Peyer's patch (tissue), 4 donors: ENCODE measurements around the gene TSPAN12. TPM values are rescaled to one million over a fixed set of nuclear protein-coding genes. Genes with fewer than 3 reads are reported as not detected.
A peak's percentile ranks its signal among the peaks of the same experiment; 100 is the strongest.

Experiments
- DNase-seq, 3 donors: peaks; one replicate each; pipeline ENCODE4 v3.0.0-alpha.2; 2017 to 2019
- H3K27ac ChIP-seq, 4 donors: fragments of 200-600 bp; sonication (generic); one replicate each; pipeline ENCODE4 v1.5.1; 2016 to 2019
- H3K27me3 ChIP-seq, 2 donors: fragments of 200-600 bp; sonication (generic); one replicate each; pipeline ENCODE4 v1.5.1; 2019
- H3K36me3 ChIP-seq, 3 donors: fragments of 200-600 bp; sonication (generic); one replicate each; pipeline ENCODE4 v1.5.1; 2016 to 2019
- H3K4me1 ChIP-seq, 4 donors: fragments of 200-600 bp; sonication (generic); one replicate each; pipeline ENCODE4 v1.5.1; 2016 to 2019
- H3K4me3 ChIP-seq, 4 donors: fragments of 200-600 bp; sonication (generic); 1 replicate in 3 of 4; 2 replicates in 1 of 4; pipeline ENCODE4 v1.5.1; 2016 to 2019; ENCODE audit warnings: mild to moderate bottlenecking in 1 of 4
- H3K9me3 ChIP-seq, 4 donors: fragments of 200-600 bp; sonication (generic); one replicate each; pipeline ENCODE4 v1.5.1; 2016 to 2019; ENCODE audit warnings: mild to moderate bottlenecking in 1 of 4
- CTCF ChIP-seq, 6 experiments: fragments of 450-650 bp in 4 of 6; fragments of 200-600 bp in 2 of 6; sonication (generic) in 1 of 6; IDR thresholded peaks; one replicate each; pipeline ENCODE4 v1.5.1; 2017 to 2019; ENCODE audit warnings: antibody characterized with exemption in 6 of 6, mild to moderate bottlenecking in 3 of 6, moderate library complexity in 1 of 6
- POLR2A ChIP-seq, 2 donors: fragments of 450-650 bp; IDR thresholded peaks; one replicate each; pipeline ENCODE4 v1.5.1; 2017; ENCODE audit warnings: antibody characterized with exemption in 2 of 2, mild to moderate bottlenecking in 2 of 2, moderate library complexity in 2 of 2
- total RNA-seq, 4 donors: library from RNA; depleted of rRNA; stranded (reverse); fragments of >200 nt; gene quantifications; one replicate each; pipeline ENCODE4 v1.1.0, GENCODE V29; 2016

Gene TSPAN12
- total RNA-seq, 4 donors from 2014 or later: 13.2 to 103 (median 84.6) TPM

- no peak for TF ChIP-seq POLR2A (IDR thresholded peaks at IDR 0.05)
- no peaks in the 10 kb centered on the region for H3K9me3 ChIP-seq
- no peaks in the 10 kb centered on the region for H3K4me1 ChIP-seq
- no peak overlapping the region for H3K27ac ChIP-seq
- H3K27me3 ChIP-seq: no peaks in the 10 kb centered on the region
- H3K36me3 ChIP-seq: no peaks in the 10 kb centered on the region
- no peak for DNase-seq
- no peak overlapping the region for H3K4me3 ChIP-seq
Measured at GRCh38 chr7:120865191-120865981, 7.4 kb upstream of the TSPAN12 start.

GRCh38 chr7:120864141-120864900, 6.4 kb upstream of the TSPAN12 start:
- H3K27me3 ChIP-seq: no peaks in the 10 kb centered on the region
- H3K36me3 ChIP-seq: no peaks in the 10 kb centered on the region
- no peak overlapping the region for H3K27ac ChIP-seq
- no peak overlapping the region for H3K4me3 ChIP-seq
- no peaks in the 10 kb centered on the region for H3K9me3 ChIP-seq
- DNase-seq: no peak
- TF ChIP-seq CTCF (IDR thresholded peaks at IDR 0.05) (no peak), POLR2A (IDR thresholded peaks at IDR 0.05) (no peak)
- H3K4me1 ChIP-seq: peaks cover 0 to 1% (median 0%) of the 10 kb centered on the region in 4 donors

GRCh38 chr7:120862987-120863590, 5.1 kb upstream of the TSPAN12 start:
- H3K27ac ChIP-seq: no peak overlapping the region
- TF ChIP-seq CTCF (IDR thresholded peaks at IDR 0.05) (no peak), POLR2A (IDR thresholded peaks at IDR 0.05) (no peak)

GRCh38 chr7:120860156-120860555, 2.2 kb upstream of the TSPAN12 start:
- no peaks in the 10 kb centered on the region for H3K9me3 ChIP-seq

More at GRCh38 chr7:120862987-120863590, 5.1 kb upstream of the TSPAN12 start:
- Histone ChIP-seq H3K9me3 (no peaks in the 10 kb centered on the region), H3K36me3 (no peaks in the 10 kb centered on the region), H3K4me1 (peaks cover 0 to 4% (median 0%) of the 10 kb centered on the region in 4 donors), H3K27me3 (no peaks in the 10 kb centered on the region), H3K4me3 (no peak overlapping the region)
- DNase-seq: no peak

GRCh38 chr7:120859459-120859858, 1.5 kb upstream of the TSPAN12 start:
- Histone ChIP-seq H3K36me3 (no peaks in the 10 kb centered on the region), H3K4me1 (peaks cover 0 to 4% (median 2%) of the 10 kb centered on the region in 4 donors), H3K27ac (peak overlapping the region in 1 of 4 donors; percentile 1), H3K27me3 (no peaks in the 10 kb centered on the region), H3K9me3 (no peaks in the 10 kb centered on the region), H3K4me3 (no peak overlapping the region)
- TF ChIP-seq CTCF (IDR thresholded peaks at IDR 0.05): no peak
- TF ChIP-seq POLR2A (IDR thresholded peaks at IDR 0.05): no peak
- DNase-seq: no peak

More at GRCh38 chr7:120860156-120860555, 2.2 kb upstream of the TSPAN12 start:
- DNase-seq: no peak
- peaks cover 0 to 4% (median 2%) of the 10 kb centered on the region in 4 donors for H3K4me1 ChIP-seq
- no peaks in the 10 kb centered on the region for H3K36me3 ChIP-seq
- no peak overlapping the region for H3K4me3 ChIP-seq
- H3K27ac ChIP-seq: no peak overlapping the region
- H3K27me3 ChIP-seq: no peaks in the 10 kb centered on the region
- TF ChIP-seq POLR2A (IDR thresholded peaks at IDR 0.05) (no peak), CTCF (IDR thresholded peaks at IDR 0.05) (no peak)
